ENCODE results near the gene RIC3.

- no peak for TF ChIP-seq CTCF (conservative IDR thresholded peaks at IDR 0.05 in 1 of 2, IDR thresholded peaks at IDR 0.05 in 1 of 2; ENCODE audit: low read depth in 1 of 2, low read length in 2 of 2)
- TF ChIP-seq EZH2 (IDR thresholded peaks at IDR 0.05; ENCODE audit: low read length, missing control alignments): no peak
Measured at GRCh38 chr11:8066911-8067455, 101.8 kb downstream of the RIC3 start.
